GM23248 (cell line): ENCODE data around the gene DTNA. TPM values are rescaled to one million over a fixed set of nuclear protein-coding genes. Genes with fewer than 3 reads are reported as not detected.

ENCODE experiments used
- DNase-seq: peaks from one replicate; pipeline ENCODE4 v3.0.0-alpha.2; 2015
- H2AFZ ChIP-seq: fragments of 200-600 bp; sonication (generic); 2 replicates; pipeline ENCODE4 v1.6.1; 2016; ENCODE audit warnings: antibody characterized with exemption
- H3F3A ChIP-seq: fragments of 200-600 bp; sonication (generic); 2 replicates; pipeline ENCODE4 v1.6.1; 2016; ENCODE audit warnings: mild to moderate bottlenecking, antibody characterized with exemption, mixed run types; ENCODE audit not compliant: insufficient read depth
- H3K27ac ChIP-seq: fragments of 200-600 bp; sonication (generic); 2 replicates; pipeline ENCODE4 v1.5.1; 2016; ENCODE audit warnings: mild to moderate bottlenecking
- H3K27me3 ChIP-seq: fragments of 200-600 bp; sonication (generic); replicated peaks from 2 replicates; pipeline ENCODE4 v1.6.1; 2016; ENCODE audit warnings: mild to moderate bottlenecking; ENCODE audit not compliant: insufficient read depth
- H3K36me3 ChIP-seq: fragments of 200-600 bp; sonication (generic); 2 replicates; pipeline ENCODE4 v1.6.1; 2016; ENCODE audit warnings: low read depth, mild to moderate bottlenecking
- H3K4me1 ChIP-seq: fragments of 200-600 bp; sonication (generic); 2 replicates; pipeline ENCODE4 v1.6.1; 2016; ENCODE audit warnings: mild to moderate bottlenecking; ENCODE audit not compliant: insufficient read depth
- H3K4me2 ChIP-seq: fragments of 200-600 bp; sonication (generic); one replicate; pipeline ENCODE4 v1.6.1; 2016; ENCODE audit warnings: mild to moderate bottlenecking; ENCODE audit not compliant: unreplicated experiment
- H3K4me3 ChIP-seq: fragments of 200-600 bp; sonication (generic); 2 replicates; pipeline ENCODE4 v1.5.1; 2016; ENCODE audit warnings: mild to moderate bottlenecking
- H3K79me2 ChIP-seq: fragments of 200-600 bp; sonication (generic); 2 replicates; pipeline ENCODE4 v1.6.1; 2016; ENCODE audit warnings: mild to moderate bottlenecking; ENCODE audit not compliant: insufficient read depth
- H3K9ac ChIP-seq: fragments of 200-600 bp; sonication (generic); 2 replicates; pipeline ENCODE4 v1.6.1; 2016; ENCODE audit warnings: mild to moderate bottlenecking
- H3K9me2 ChIP-seq: fragments of 200-600 bp; sonication (generic); 2 replicates; pipeline ENCODE4 v1.6.1; 2016; ENCODE audit warnings: mixed run types, mild to moderate bottlenecking, moderate library complexity; ENCODE audit not compliant: insufficient read depth
- H3K9me3 ChIP-seq: fragments of 200-600 bp; sonication (generic); one replicate; pipeline ENCODE4 v1.6.1; 2017; ENCODE audit warnings: low read depth
- H4K20me1 ChIP-seq: fragments of 200-600 bp; sonication (generic); 2 replicates; pipeline ENCODE4 v1.6.0; 2016; ENCODE audit not compliant: insufficient read depth
- EZH2 ChIP-seq: fragments of 200-600 bp; sonication (generic); IDR thresholded peaks from 2 replicates; pipeline ENCODE4 v1.6.1; 2018; ENCODE audit warnings: antibody characterized with exemption, mild to moderate bottlenecking; ENCODE audit not compliant: insufficient read depth, poor library complexity, severe bottlenecking
- EZH2phosphoT487 ChIP-seq: fragments of 200-600 bp; sonication (generic); IDR thresholded peaks from 2 replicates; pipeline ENCODE4 v1.6.1; 2018; ENCODE audit warnings: antibody characterized with exemption, moderate library complexity, mild to moderate bottlenecking, low read depth; ENCODE audit not compliant: insufficient read depth
- WGBS, 2 experiments: methylation state at CpG; one replicate each; pipeline ENCODE4 v1.1.6; 2015 to 2017; ENCODE audit warnings: low lambda C conversion rate in 2 of 2, low coverage in 1 of 2; ENCODE audit errors: missing lambda C conversion rate in 2 of 2; 5-methylcytosine and 5-hydroxymethylcytosine counted together
- in situ Hi-C: fragments of 300-500 bp; cut with MboI; formaldehyde crosslinking; loops from 2 replicates; pipeline ENCODE4 v1.15.0; 2020
- polyA plus RNA-seq: library from polyadenylated mRNA; unstranded; fragments of >200 nt; fragmentation: Nextera tagmentation; extraction: Ambion mirVana; gene quantifications from 2 replicates; pipeline ENCODE4 v1.2.1, GENCODE V29; 2016
- total RNA-seq: library from RNA; depleted of rRNA; stranded (reverse); fragments of >200 nt; shearing (Covaris generic); gene quantifications from 2 replicates; pipeline ENCODE4 v1.2.3, GENCODE V29; 2014

DTNA gene
- total and polyA plus RNA-seq, 2 experiments from 2014 or later: 4.2 to 5.5 TPM

- Histone ChIP-seq H4K20me1 (no peaks in the 10 kb centered on the region), H3K9me3 (no peaks in the 10 kb centered on the region), H3K4me1 (peaks cover 13% of the 10 kb centered on the region), H2AFZ (no peak overlapping the region), H3F3A (peaks cover 10% of the 10 kb centered on the region; the same call in 1 of the 2 replicates), H3K9me2 (no peaks in the 10 kb centered on the region), H3K9ac (no peak overlapping the region), H3K79me2 (no peaks in the 10 kb centered on the region), H3K27me3 (no peaks in the 10 kb centered on the region), H3K4me2 (no peak overlapping the region), H3K36me3 (no peaks in the 10 kb centered on the region), H3K4me3 (no peak overlapping the region), H3K27ac (no peak overlapping the region)
- TF ChIP-seq EZH2 (no peak), EZH2phosphoT487 (no peak)
- in situ Hi-C loops: no loop called here
- WGBS, 2 experiments: 72% methylated on average over 1 of the region's 1 CpG
- no peak for DNase-seq
Measured at GRCh38 chr18:34932363-34932762, 222.3 kb downstream of the DTNA start.

GRCh38 chr18:34932792-34933466, 222.8 kb downstream of the DTNA start:
- DNase-seq: no peak
- no peak overlapping the region for H2AFZ ChIP-seq
- in situ Hi-C loops: no loop called here
- no peaks in the 10 kb centered on the region for H3K79me2 ChIP-seq
- TF ChIP-seq EZH2 (no peak), EZH2phosphoT487 (no peak)
- no peaks in the 10 kb centered on the region for H3K9me3 ChIP-seq
- 64 to 75% methylated on average over 4 of the region's 4 CpGs for WGBS, 2 experiments
- H3K4me1 ChIP-seq: peaks cover 13% of the 10 kb centered on the region
- peaks cover 10% of the 10 kb centered on the region; the same call in 1 of the 2 replicates for H3F3A ChIP-seq
- H3K4me2 ChIP-seq: no peak overlapping the region
- H3K9ac ChIP-seq: no peak overlapping the region
- no peaks in the 10 kb centered on the region for H3K9me2 ChIP-seq
- H4K20me1 ChIP-seq: no peaks in the 10 kb centered on the region
- no peak overlapping the region for H3K27ac ChIP-seq
- no peaks in the 10 kb centered on the region for H3K27me3 ChIP-seq
- H3K4me3 ChIP-seq: no peak overlapping the region
- H3K36me3 ChIP-seq: no peaks in the 10 kb centered on the region

GRCh38 chr18:34933909-34934661, 224.0 kb downstream of the DTNA start:
- H3K79me2 ChIP-seq: no peaks in the 10 kb centered on the region
- no peak overlapping the region for H3K4me2 ChIP-seq
- no peak overlapping the region for H2AFZ ChIP-seq
- H3F3A ChIP-seq: peaks cover 10% of the 10 kb centered on the region; the same call in 1 of the 2 replicates
- H3K4me1 ChIP-seq: peaks cover 9% of the 10 kb centered on the region
- no peaks in the 10 kb centered on the region for H3K9me2 ChIP-seq
- in situ Hi-C loops: no loop called here
- H3K27ac ChIP-seq: no peak overlapping the region
- 44 to 61% methylated on average over 1 of the region's 1 CpG for WGBS, 2 experiments
- no peaks in the 10 kb centered on the region for H3K27me3 ChIP-seq
- H4K20me1 ChIP-seq: no peaks in the 10 kb centered on the region
- no peak overlapping the region for H3K9ac ChIP-seq
- H3K36me3 ChIP-seq: no peaks in the 10 kb centered on the region
- TF ChIP-seq EZH2phosphoT487: no peak
- TF ChIP-seq EZH2: no peak
- peak; percentile 23 for DNase-seq
- no peak overlapping the region for H3K4me3 ChIP-seq
- no peaks in the 10 kb centered on the region for H3K9me3 ChIP-seq

GRCh38 chr18:34936772-34937171, 226.7 kb downstream of the DTNA start:
- Histone ChIP-seq H3K9me2 (no peaks in the 10 kb centered on the region), H3K79me2 (no peaks in the 10 kb centered on the region), H3K9me3 (no peaks in the 10 kb centered on the region), H3K9ac (no peak overlapping the region), H3K36me3 (no peaks in the 10 kb centered on the region), H3K27me3 (no peaks in the 10 kb centered on the region), H3K27ac (no peak overlapping the region), H3K4me2 (no peak overlapping the region), H4K20me1 (no peaks in the 10 kb centered on the region), H3K4me1 (no peaks in the 10 kb centered on the region), H3F3A (no peaks in the 10 kb centered on the region), H2AFZ (no peak overlapping the region), H3K4me3 (no peak overlapping the region)
- no peak for TF ChIP-seq EZH2phosphoT487
- TF ChIP-seq EZH2: no peak
- no peak for DNase-seq
- in situ Hi-C loops: no loop called here
- WGBS, 2 experiments: 69 to 81% methylated on average over 3 of the region's 3 CpGs
